Dermis microvascular lymphatic vessel endothelial cell (primary cell): ENCODE measurements around the gene MCRIP2. TPM values are rescaled to one million over a fixed set of nuclear protein-coding genes. Genes with fewer than 3 reads are reported as not detected.

Experiments used
- DNase-seq, 2 donors: peaks; one replicate each; pipeline versions ENCODE4 v3.0.0 to v3.0.0-alpha.2; 2010; ENCODE audit warnings: low read depth in 2 of 2
- total RNA-seq: library from RNA; depleted of rRNA; stranded (reverse); fragments of >200 nt; gene quantifications from 2 replicates; pipeline ENCODE4 v1.2.1, GENCODE V29; 2014

MCRIP2 gene
- total RNA-seq, 1 donor from 2014 or later = 9.8 TPM

DNA sequence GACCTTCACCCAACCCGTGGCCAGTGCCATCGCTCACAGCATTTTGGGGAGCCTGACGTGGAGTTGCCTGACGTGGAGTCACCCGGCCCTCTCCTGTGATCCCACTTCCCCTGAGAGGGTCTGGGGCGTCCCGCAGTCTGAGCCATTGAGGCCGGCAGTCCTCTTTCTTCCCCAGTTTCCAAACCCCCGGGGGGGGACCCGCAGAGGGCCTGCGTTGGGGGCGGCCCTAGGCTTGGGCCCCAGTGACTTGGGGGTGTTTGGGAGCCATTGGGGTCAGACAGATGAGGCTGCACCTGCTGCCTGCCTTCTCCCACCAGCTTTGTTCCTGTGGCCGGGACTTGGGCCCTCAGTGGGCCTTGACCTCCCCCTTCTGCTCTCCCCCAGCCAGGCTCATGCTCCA, 28.0 kb downstream of the MCRIP2 start:
- DNase-seq = no peak

DNA sequence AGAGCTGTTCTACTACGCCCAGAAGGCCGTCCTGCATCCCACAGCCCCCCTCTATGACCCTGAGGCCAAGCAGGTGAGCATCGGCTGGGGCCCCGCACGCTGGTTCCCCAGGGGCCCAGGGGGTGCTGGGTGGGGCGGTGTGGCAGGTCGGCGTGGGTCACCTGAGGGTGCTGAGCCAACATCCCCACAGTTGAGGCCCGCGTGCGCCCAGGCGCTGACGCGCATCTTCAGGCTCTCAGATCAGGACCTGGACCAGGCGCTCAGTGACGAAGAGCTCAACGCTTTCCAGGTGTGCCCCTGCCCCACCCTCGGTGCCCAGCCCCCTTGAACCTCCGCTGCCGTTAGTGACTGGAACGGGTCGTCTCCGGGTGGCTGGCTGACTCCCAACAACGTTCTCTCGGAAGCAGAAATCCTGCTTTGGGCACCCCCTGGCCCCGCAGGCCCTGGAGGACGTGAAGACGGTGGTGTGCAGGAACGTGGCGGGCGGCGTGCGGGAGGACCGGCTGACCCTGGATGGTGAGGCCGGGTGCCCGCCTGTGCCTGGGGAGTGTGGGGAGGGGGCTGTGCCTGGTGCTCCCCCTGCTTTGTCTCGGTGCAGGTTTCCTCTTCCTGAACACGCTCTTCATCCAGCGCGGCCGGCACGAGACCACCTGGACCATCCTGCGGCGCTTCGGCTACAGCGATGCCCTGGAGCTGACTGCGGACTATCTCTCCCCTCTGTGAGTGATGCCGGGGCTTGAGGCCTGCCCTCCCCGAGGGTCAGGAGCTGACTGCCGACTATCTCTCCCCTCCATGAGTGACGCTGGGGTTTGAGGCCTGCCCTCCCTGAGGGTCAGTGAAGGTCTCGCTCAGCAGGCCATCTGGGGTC, 29.1 kb downstream of the MCRIP2 start:
- no peak for DNase-seq

DNA sequence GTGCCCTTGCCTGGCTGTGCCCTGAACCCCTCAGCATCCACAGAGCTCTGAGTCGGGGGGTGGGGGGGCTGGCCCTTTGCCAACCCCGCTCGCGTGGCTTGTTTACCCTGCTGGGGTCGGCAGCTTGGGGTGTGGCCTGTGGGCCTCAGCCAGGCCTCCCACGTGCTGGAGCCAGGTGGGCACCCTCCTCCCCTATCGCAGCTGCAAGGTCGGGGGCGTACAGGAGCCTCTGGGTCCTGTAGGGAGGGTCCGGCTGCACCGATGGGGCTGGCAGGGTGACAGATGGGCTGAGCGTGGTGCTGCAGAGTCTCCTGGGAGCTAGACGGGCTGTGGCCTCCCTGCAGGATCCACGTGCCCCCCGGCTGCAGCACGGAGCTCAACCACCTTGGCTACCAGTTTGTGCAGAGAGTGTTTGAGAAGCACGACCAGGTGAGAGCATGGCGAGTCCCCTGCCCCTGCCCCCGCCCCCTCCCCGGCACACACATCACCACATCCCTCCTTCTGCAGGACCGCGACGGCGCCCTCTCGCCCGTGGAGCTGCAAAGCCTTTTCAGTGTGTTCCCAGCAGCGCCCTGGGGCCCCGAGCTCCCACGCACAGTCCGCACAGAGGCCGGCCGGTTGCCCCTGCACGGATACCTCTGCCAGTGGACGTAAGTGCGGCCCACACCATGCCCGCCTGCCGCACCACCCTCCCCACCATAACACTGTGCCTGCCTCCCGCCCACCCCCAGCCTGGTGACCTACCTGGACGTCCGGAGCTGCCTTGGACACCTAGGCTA, 29.9 kb downstream of the MCRIP2 start:
- no peak for DNase-seq

DNA sequence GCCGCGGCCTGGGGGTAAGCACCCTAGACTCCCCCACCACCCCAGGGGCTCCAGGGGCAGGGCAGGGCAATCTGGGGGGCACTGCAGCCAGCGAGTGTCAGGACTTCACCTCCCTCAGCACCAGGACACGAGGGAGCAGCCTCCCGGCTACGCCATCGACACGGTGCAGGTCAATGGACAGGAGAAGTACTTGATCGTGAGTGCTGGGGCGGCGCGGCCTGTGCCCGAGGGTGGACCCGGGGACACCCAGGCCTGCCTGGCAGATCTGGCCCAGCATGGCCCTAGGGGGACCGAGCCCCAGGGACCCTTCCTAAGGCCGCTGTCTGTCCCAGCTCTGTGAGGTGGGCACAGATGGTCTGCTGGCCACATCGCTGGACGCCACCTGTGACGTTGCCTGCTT, 30.7 kb downstream of the MCRIP2 start:
- DNase-seq = no peak

DNA sequence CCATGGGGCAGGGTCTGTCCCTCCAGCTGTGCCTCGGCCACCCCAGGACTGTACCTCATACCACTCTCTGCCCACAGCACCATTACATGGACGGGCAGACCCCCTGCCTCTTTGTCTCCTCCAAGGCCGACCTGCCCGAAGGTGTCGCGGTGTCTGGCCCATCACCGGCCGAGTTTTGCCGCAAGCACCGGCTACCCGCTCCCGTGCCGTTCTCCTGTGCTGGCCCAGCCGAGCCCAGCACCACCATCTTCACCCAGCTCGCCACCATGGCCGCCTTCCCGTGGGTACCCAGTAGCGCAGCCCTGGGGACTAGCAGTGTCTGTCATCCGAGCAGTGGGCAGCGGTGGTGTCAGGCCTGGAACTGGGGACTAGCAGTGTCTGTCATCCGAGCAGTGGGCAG, 31.2 kb downstream of the MCRIP2 start:
- no peak for DNase-seq

DNA sequence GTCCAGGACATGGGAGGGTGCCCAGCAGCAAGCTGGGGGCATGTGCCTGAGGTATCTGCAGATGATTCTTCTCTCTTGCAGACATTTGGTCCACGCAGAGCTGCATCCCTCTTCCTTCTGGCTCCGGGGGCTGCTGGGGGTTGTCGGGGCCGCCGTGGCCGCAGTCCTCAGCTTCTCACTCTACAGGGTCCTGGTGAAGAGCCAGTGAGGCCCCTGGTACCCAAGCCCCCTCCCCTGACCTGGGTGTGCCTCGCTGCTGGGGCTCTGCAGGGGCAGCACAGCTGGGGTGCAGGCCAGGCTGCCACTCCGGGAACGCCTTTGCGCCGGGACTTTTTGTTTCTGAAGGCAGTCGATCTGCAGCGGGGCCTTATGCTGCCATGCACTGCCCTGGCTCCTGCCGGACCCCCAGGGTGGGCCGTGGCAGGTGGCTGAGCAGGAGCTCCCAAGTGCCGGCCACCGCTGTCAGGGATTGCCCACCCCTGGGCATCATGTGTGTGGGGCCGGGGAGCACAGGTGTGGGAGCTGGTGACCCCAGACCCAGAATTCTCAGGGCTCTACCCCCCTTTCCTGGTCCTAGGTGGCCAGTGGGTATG, 31.9 kb downstream of the MCRIP2 start:
- DNase-seq = no peak

DNA sequence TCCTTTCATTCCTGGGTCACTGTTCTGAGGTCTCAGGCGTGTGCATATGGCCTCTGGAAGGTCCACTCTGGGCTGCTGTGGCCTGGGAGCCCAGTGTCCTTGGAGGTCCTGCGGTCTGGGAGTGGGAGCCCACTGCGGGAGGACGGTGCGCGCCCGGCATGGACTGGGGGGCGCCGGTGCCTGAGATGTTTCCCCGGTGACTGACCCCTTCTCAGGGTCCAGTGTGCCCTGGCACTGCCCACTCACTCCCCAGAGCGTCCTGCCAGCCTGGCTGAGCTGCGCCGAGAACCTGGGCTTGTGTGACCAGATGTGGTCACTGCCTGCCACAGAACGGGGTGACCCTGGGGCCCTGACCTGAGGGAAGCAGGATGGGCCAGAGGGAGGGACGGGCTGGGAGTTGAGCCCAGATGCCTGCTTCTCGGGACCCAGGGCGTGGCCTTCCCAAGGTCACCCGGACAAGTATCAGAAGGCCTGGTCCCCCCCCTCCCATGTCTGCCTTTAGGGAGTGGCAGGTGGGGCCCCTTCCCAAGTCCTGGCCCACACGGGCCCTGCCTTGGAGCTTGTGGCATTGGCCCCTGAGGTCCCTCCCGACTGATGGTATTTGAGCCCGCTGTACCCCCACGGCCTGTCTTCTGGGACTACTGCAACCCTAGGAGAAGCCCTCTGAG, 32.7 kb downstream of the MCRIP2 start:
- DNase-seq = no peak

DNA sequence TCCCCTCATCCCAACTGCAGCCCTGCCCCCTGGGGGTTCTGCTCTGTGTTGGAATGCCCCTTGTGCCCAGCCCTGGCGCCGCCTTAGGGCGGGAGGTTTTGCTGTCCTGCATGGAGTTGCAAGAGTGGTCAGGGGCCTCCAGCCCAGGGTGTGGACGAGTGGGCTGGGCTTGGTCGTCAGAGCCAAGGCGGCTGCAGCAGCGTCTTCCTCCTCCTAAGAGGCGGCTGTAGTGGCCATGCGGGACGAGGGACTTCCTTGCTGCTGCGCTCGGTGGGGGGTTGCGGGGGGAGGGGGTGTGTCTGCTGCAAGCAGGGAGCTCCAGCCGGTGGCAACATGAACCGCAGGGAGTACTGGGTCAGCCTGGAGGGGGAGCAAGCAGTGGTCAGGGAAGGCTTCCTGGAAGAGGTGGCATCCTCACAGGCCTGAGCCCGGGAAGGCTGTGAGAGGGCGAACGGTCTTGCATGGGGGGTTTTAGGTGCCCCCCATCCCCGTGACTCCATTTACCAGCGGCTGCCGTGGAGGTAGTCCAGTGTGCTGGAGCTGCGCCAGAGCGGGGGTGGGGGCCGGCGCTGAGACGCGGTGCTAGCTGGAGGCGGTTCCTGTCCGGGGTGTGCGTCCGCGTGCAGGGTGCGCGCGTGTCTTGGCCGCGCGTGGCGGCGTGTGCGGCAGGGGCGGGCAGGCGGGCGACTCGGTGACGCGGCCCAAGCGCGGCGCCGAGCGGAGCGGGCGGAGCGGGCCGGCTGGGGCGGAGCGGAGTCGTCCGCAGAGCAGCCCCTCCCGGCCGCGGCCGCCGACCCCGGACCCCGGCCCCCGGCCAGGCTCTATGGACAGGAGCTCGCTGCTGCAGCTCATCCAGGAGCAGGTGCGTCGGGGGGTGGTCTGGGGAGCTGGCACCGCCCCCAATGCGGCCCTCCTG, 33.6 kb downstream of the MCRIP2 start, which contains the start of gene RHBDL1:
Gene RHBDL1 (plus strand): TSS at position 704 of the 916 bp plus-strand sequence. CDS start 120 bp downstream, at position 824.
- no peak for DNase-seq

DNA sequence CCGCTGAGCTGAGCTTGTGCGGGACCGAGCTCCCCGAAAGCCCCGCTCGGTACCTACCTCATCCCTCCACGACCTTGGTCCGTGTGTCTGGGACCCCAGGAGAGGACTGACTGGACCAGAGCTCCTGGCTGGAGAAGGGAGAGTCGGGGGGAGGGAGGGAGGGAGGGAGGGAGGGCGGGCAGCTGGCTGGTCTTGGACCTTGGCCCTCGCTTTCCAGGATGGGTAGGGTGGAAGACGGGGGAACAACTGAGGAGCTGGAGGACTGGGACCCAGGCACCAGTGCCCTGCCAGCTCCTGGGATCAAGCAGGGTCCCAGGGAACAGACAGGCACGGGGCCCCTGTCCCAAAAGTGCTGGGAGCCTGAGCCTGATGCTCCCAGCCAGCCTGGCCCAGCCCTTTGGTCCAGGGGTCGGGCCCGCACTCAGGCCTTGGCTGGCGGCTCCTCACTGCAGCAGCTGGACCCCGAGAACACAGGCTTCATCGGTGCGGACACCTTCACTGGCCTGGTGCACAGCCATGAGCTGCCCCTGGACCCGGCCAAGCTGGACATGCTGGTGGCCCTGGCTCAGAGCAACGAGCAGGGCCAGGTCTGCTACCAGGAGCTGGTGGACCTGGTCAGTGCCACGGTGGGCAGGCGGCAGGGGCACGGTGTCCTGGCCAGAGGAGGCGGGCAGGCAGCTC, 34.4 kb downstream of the MCRIP2 start:
- no peak for DNase-seq

DNA sequence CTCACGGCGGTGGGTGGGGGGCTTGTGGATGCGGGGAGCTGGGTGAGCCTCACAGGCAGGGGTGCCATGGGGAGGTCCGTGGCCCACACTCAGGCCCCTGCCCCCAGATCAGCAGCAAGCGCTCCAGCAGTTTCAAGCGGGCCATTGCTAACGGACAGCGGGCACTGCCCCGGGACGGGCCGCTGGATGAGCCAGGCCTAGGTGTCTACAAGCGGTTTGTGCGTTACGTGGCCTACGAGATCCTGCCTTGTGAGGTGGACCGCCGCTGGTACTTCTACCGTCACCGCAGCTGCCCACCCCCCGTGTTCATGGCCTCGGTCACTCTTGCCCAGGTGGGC, 34.9 kb downstream of the MCRIP2 start:
- no peak for DNase-seq

DNA sequence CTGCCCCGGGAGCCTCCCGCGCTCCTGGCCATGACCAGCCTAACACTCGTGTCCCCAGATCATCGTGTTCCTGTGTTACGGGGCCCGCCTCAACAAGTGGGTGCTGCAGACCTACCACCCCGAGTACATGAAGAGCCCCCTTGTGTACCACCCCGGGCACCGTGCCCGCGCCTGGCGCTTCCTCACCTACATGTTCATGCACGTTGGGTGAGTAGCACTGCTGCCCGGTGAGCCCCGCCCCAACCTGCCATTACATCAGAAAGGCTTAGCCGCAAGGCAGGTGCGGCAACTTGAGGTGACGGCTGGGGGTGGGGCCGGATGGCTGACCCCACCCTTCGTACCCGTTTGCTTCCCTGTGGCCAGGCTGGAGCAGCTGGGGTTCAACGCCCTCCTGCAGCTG, 35.3 kb downstream of the MCRIP2 start:
- DNase-seq = no peak

DNA sequence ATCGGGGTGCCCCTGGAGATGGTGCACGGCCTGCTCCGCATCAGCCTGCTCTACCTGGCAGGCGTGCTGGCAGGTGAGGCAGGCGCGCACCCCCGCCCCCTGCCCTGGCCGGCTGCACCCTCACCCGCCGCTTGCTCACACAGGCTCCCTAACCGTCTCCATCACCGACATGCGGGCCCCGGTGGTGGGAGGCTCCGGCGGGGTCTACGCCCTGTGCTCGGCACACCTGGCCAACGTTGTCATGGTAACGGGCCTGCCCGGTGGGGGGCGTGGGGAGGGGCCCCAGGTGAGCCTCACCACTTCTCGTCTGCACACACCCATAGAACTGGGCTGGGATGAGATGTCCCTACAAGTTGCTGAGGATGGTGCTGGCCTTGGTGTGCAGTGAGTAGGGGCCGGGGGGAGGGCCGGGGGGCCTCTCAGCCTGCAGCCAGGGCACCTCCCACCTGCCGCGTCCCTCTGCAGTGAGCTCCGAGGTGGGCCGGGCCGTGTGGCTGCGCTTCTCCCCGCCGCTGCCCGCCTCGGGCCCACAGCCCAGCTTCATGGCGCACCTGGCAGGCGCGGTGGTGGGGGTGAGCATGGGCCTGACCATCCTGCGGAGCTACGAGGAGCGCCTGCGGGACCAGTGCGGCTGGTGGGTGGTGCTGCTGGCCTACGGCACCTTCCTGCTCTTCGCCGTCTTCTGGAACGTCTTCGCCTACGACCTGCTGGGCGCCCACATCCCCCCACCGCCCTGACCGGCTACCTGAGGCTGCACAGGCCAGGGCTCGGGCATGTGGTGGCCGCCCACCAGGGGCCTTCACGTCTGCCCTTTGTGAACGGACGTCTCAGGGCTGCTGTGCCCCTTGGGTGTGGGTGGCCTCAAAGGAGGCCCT, 35.9 kb downstream of the MCRIP2 start:
- DNase-seq = no peak

DNA sequence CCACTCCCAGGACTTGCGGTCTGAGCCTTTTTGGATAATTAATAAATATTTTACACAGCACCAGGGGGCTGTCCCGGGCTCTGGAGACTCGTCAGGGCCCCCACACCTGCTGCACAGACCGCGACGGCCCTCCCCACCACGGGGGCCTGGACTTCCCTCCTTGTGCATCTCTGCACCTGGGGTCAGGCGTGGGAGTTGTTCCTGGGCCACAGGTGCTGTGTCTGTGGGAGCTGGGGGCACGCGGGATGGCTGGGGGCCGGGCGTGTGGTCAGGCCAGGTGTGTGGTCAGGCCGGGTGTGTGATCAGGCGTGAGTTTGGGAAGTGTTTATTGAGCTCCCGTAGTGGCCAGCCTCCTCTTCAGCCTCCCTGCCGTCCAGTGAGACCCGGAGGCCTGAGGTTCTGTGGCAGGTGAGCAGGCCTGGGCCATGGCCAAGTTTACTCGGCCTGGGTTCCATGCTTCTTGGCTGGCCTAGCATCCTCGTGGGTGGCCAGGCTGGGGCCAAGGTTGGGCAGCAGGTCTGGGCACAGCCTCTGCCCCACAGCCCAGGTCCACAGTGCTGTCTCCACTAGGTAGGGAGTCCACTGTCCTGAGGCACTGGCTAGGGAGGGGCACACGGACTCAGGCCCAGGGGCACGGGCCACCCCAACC, 36.7 kb downstream of the MCRIP2 start:
- DNase-seq = no peak

DNA sequence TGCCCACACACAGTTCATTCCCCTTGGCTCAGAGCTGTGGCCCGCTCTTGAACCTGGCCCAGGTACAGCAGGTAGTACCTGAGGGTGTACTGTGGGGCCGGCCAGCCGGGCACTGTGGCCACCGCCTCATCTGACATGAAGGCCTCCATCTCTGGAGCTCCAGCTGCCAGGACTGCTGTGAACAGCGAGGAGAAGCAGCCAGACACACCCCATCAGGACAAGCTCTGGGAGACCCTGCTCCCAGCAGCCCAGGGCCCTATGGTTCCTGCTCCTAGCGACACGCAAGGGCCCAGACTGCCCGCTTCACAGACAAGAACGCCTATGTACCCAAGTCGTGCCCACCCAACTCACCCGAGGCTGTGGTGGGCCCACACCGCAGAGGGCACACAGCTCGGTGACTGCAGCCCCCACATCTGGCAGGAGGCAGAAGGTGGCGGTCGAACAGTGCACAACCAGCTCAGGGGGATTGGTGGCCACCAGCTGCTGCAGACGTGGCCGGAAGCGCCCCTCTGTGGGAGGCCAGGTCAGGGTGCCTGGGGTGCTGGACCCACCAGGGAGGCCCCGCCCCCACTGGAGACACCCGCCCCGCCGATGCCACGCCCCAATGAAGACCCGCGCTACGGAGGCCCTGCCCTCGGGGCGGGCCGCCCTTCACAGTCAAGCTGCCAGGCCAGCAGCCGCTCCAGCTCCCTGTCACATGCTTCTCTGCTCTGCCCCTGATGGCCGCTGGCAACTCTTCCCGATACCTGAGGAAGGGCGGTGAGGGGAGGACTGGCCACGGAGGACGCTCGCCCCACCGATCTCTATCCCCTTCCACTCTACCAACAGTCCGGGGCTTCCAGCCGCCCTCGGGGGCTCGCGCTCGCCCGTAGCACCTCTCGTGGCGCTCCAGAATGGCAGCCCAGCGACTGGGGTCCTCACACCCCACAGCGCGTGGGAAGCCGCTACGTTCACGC, 37.5 kb downstream of the MCRIP2 start:
- peak; percentile 30 to 62 for DNase-seq

DNA sequence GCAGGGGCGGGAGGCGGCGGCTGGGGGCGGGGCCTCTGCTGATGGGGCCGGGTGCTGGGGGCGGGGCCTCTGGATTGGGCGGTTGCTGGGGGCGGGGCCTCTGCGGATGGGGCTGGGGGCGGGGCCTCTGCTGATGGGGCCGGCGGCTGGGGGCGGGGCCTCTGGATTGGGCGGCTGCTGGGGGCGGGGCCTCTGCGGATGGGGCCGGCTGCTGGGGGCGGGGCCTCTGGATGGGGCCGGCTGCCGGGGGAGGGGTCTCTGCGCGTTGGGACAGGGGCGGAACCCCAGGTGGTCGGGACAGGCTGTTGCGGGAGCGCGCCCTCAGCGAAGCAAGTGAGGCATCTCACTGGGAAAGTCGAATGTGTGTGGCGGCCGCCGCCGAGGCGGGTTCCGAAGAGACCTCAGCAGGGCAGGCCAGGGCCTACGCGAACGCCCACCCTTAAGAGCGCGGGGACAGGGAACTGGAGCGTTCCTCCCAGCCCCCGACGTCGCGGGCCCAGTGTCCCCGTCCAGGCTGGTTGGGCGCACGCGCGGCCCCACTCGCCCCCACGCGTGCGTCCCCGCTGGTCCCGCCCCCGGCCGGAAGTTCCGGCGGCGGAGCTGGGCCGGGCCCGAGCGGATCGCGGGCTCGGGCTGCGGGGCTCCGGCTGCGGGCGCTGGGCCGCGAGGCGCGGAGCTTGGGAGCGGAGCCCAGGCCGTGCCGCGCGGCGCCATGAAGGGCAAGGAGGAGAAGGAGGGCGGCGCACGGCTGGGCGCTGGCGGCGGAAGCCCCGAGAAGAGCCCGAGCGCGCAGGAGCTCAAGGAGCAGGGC, 38.4 kb downstream of the MCRIP2 start, which contains the start of gene STUB1:
Gene STUB1 (plus strand): TSS at position 597 of the 811 bp plus-strand sequence. CDS start 116 bp downstream, at position 713.
- DNase-seq = peak; percentile 60 to 91

DNA sequence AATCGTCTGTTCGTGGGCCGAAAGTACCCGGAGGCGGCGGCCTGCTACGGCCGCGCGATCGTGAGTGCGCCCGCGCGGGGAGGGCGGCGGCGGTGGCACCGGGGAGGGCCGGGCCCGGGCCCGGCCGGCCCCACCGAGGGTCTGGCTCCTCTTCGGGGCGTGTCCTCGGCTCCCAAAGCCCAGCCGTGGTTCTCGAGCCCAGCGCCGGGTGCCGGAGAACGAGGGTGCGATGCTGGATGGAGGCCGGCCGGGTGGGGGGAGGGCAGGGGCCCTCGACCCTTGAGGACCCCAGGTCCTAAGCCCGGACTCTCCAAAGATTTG, 39.0 kb downstream of the MCRIP2 start:
- DNase-seq = no peak
